Activated T-helper 2 cell treated with anti-CD3 and anti-CD28 coated beads, Interferon-gamma antibody, Interleukin-2, Interleukin-4, amounts not matched to agents 10 μg/mL and 5 μg/mL and 100 μg/mL, durations not matched to agents 14 hours and 24 hours and 36 hours (primary cell): ENCODE results near the gene CAPN13. TPM values are rescaled to one million over a fixed set of nuclear protein-coding genes. Genes with fewer than 3 reads are reported as not detected.

Experiments
- DNase-seq: peaks from one replicate; pipeline ENCODE4 v3.0.0; 2021; ENCODE audit warnings: low spot score
- H3K27ac Mint-ChIP-seq: one replicate; pipeline ENCODE4 v1.8.0; 2021; ENCODE audit warnings: mixed read lengths
- H3K27me3 Mint-ChIP-seq: one replicate; pipeline ENCODE4 v1.8.0; 2021; ENCODE audit warnings: low read depth, mixed read lengths
- H3K36me3 Mint-ChIP-seq: one replicate; pipeline ENCODE4 v1.8.0; 2021; ENCODE audit warnings: low read depth, mixed read lengths
- H3K4me1 Mint-ChIP-seq: one replicate; pipeline ENCODE4 v1.8.0; 2021; ENCODE audit warnings: low read depth, mixed read lengths
- H3K4me3 Mint-ChIP-seq: one replicate; pipeline ENCODE4 v1.8.0; 2021; ENCODE audit warnings: low read depth, mild to moderate bottlenecking, moderate library complexity, mixed read lengths
- H3K9me3 Mint-ChIP-seq: one replicate; pipeline ENCODE4 v1.8.0; 2021; ENCODE audit warnings: mixed read lengths
- intact Hi-C: fragments of 100-400 bp; cut with micrococcal nuclease; formaldehyde crosslinking; loops from one replicate; pipeline ENCODE4 v1.15.1; 2023
- total RNA-seq: library from RNA; stranded (reverse); gene quantifications from 2 replicates; pipeline ENCODE4 v1.2.3, GENCODE V29; 2022

CAPN13 gene, protein sequence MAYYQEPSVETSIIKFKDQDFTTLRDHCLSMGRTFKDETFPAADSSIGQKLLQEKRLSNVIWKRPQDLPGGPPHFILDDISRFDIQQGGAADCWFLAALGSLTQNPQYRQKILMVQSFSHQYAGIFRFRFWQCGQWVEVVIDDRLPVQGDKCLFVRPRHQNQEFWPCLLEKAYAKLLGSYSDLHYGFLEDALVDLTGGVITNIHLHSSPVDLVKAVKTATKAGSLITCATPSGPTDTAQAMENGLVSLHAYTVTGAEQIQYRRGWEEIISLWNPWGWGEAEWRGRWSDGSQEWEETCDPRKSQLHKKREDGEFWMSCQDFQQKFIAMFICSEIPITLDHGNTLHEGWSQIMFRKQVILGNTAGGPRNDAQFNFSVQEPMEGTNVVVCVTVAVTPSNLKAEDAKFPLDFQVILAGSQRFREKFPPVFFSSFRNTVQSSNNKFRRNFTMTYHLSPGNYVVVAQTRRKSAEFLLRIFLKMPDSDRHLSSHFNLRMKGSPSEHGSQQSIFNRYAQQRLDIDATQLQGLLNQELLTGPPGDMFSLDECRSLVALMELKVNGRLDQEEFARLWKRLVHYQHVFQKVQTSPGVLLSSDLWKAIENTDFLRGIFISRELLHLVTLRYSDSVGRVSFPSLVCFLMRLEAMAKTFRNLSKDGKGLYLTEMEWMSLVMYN
- not detected in 2 replicates for total RNA-seq

DNA sequence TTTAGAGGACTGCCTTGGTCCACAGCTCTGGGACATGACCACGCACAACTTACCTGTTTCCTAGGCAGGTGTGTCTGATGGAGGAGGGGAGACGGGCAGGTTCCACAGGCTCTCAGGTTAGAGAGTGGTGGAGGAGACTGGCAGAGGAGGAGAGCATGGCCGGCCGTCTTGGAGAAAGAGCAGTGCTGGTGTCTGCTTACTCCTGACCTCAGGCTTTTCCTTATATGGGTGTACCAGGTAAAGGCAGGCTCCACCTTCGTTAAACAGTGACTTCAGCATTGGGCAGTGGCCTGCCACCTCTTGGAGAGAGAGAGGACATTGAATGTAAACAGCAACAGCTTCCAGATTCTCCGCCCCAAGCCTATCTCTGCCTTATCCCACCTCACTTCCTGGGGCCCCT is at the start of gene CAPN13:
CAPN13 (minus strand) TSS at position 198 of the 400 bp plus-strand sequence. CDS start 20,121 bp downstream, outside the sequence.
- no peaks in the 10 kb centered on the region for H3K4me1 Mint-ChIP-seq
- intact Hi-C loops: no loop called here
- H3K27ac Mint-ChIP-seq: no peak within 1 kb of the TSS
- no peak within 1 kb of the TSS for H3K4me3 Mint-ChIP-seq
- H3K36me3 Mint-ChIP-seq: no peaks in the 10 kb centered on the region
- DNase-seq: no peak
- H3K9me3 Mint-ChIP-seq: no peaks in the 10 kb centered on the region
- H3K27me3 Mint-ChIP-seq: peaks cover 3% of the 10 kb centered on the region

DNA sequence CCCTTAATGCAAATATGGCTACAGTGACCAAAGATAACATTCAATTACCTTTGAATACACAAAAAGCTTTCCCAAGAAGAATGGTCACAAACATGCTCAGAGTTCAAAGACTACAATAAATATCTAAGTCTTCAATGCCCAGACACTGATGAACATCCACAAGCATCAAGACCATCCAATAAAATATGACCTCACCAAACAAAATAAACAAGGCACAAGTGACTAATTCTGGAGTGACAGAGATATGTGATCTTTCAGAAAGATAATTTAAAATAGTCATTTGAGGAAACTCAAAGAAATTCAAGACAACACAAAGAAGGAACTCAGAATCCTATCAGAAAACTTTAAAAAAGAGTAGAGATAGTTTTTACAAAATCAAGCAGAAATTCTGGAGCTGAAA is 40.6 kb upstream of the CAPN13 start:
- H3K4me3 Mint-ChIP-seq: no peak overlapping the region
- H3K36me3 Mint-ChIP-seq: no peaks in the 10 kb centered on the region
- no peak for DNase-seq
- intact Hi-C loops: no loop called here
- no peaks in the 10 kb centered on the region for H3K9me3 Mint-ChIP-seq
- H3K27ac Mint-ChIP-seq: no peak overlapping the region
- H3K27me3 Mint-ChIP-seq: no peaks in the 10 kb centered on the region
- H3K4me1 Mint-ChIP-seq: no peaks in the 10 kb centered on the region

GRCh38 chr2:30847329-30847728 is 40.1 kb upstream of the CAPN13 start:
- Mint-ChIP-seq H3K36me3 (no peaks in the 10 kb centered on the region), H3K27ac (no peak overlapping the region), H3K4me3 (no peak overlapping the region), H3K27me3 (no peaks in the 10 kb centered on the region), H3K9me3 (no peaks in the 10 kb centered on the region), H3K4me1 (no peaks in the 10 kb centered on the region)
- DNase-seq: no peak
- intact Hi-C loops: no loop called here

DNA sequence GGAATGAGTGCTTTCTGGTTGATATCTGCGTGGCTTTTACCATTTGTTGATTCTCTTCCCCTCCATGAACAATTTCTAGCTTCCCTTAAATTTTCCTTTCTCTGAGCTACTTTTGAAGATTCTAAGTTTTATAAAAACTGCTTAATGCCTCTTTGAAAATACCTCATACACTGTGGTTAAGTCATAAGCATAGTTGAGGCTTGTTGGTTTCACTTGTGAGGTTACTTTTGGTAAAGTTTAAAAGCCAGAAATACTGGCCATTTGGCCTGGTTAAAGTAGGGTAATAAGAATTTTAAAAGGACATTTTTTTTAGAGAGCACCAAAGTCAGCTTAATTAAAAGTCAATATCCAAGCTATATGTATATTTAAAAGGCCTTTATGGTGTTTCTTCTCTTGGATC is 21.3 kb upstream of the CAPN13 start:
- Mint-ChIP-seq H3K36me3 (no peaks in the 10 kb centered on the region), H3K27me3 (no peaks in the 10 kb centered on the region), H3K9me3 (no peaks in the 10 kb centered on the region), H3K4me3 (no peak overlapping the region), H3K27ac (no peak overlapping the region), H3K4me1 (no peaks in the 10 kb centered on the region)
- intact Hi-C loops: no loop called here
- DNase-seq: no peak

DNA sequence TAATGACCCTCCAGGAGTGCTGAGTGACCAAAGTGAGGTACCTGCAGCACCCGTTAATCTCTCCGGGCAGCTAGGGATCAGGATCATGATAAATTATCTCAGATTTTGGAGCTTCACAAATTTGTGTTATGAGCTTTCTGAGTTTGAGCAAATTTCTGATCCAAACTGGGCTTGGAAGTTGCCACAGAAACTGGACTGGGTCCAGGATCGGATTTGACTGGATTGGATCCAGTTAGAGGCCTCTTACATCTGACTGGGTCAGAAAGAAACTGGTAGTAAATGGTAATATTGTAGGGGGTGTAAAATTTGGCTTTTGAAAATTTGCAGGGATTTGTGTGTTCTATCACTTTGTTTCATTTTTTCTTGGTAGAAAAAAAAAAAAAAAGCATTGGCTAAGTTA is 19.7 kb upstream of the CAPN13 start:
- intact Hi-C loops: no loop called here
- Mint-ChIP-seq H3K4me3 (no peak overlapping the region), H3K4me1 (no peaks in the 10 kb centered on the region), H3K36me3 (no peaks in the 10 kb centered on the region), H3K9me3 (no peaks in the 10 kb centered on the region), H3K27me3 (no peaks in the 10 kb centered on the region), H3K27ac (no peak overlapping the region)
- no peak for DNase-seq

- Mint-ChIP-seq H3K4me1 (no peaks in the 10 kb centered on the region), H3K4me3 (no peak overlapping the region), H3K27ac (no peak overlapping the region), H3K9me3 (no peaks in the 10 kb centered on the region), H3K36me3 (no peaks in the 10 kb centered on the region), H3K27me3 (no peaks in the 10 kb centered on the region)
- no peak for DNase-seq
- intact Hi-C loops: no loop called here
Observed at GRCh38 chr2:30826481-30826880, 19.2 kb upstream of the CAPN13 start.

DNA sequence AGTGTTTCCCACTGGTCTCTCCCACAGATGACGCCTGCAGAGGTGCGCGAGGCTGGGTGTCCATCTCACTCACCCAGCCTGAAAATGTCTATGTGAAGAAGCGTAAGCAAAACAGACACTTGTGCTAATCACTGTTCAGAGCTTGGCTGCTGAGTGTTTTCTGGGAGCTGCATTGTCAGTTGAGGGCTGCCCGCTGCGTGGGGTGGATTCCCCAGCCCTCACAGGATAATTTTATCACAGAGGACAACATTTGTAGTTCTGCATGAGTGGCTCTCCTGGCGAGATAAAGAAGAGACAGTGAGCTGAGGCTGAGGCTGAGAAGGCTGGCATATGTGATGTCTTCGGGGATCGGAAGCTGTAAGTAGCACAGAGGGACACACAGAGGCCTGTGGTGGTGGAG is 16.2 kb upstream of the CAPN13 start:
- Mint-ChIP-seq H3K4me1 (no peaks in the 10 kb centered on the region), H3K27ac (no peak overlapping the region), H3K4me3 (no peak overlapping the region), H3K9me3 (no peaks in the 10 kb centered on the region), H3K36me3 (no peaks in the 10 kb centered on the region), H3K27me3 (no peaks in the 10 kb centered on the region)
- intact Hi-C loops: no loop called here
- DNase-seq: no peak

- Mint-ChIP-seq H3K4me1 (no peaks in the 10 kb centered on the region), H3K27ac (no peak overlapping the region), H3K9me3 (no peaks in the 10 kb centered on the region), H3K4me3 (no peak overlapping the region), H3K36me3 (no peaks in the 10 kb centered on the region), H3K27me3 (no peaks in the 10 kb centered on the region)
- no peak for DNase-seq
- intact Hi-C loops: no loop called here
Observed at GRCh38 chr2:30821960-30822359, 14.7 kb upstream of the CAPN13 start.

DNA sequence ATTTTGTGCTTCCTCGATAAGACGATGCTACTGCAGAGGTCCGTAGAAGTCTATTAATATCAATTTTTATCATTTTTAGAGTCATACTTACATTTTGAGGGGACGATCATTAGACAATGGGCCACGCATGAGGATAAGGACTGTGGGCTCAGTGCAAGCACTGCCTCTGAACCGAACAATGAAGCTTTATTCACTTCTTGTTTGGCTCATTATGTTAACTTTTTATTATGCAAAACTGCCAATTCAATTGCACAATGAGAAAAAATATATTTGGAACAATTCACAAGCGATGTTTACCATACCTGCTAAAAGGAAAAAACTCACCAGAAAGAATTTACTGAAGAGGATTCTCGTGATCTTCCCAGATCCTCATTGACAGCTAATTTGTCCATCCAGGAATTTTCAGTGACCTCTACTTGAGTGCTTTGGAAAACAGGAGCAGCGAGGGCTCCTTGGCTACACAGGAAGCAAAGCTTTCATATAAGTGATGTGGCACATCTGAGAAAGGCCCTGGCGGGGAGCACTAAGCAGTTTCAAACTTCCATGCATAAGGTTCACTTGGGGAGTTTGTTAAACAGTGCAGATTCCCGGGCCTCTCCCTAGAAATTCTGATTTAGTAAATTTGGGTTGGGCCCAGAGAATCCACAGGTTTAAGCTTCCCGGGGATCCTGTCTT is 13.3 kb upstream of the CAPN13 start:
- intact Hi-C loops: no loop called here
- Mint-ChIP-seq H3K36me3 (no peaks in the 10 kb centered on the region), H3K27me3 (peaks cover 1% of the 10 kb centered on the region), H3K4me3 (no peak overlapping the region), H3K27ac (no peak overlapping the region), H3K4me1 (no peaks in the 10 kb centered on the region), H3K9me3 (no peaks in the 10 kb centered on the region)
- no peak for DNase-seq

DNA sequence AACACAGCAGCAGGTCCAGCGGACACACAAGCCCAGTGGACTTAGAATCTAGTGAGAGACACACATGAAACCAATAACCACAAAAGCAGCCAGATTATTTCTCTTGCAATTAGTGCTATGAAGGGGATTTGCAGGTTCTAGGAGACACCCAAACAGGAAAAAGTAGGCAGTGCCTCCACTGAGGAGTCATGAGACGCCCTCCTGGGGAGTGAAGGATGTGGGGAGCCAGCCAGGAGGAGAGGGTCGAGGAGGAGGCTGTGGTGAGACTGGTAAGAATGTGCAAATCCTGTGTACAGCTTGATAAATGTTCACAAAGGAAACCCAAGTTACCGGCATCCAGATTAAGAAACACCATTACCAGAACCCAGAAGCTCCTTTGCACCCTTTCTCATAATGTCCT is 2.7 kb upstream of the CAPN13 start:
- Mint-ChIP-seq H3K27ac (no peak overlapping the region), H3K4me3 (no peak overlapping the region), H3K27me3 (peaks cover 3% of the 10 kb centered on the region), H3K9me3 (no peaks in the 10 kb centered on the region), H3K36me3 (no peaks in the 10 kb centered on the region), H3K4me1 (no peaks in the 10 kb centered on the region)
- intact Hi-C loops: no loop called here
- DNase-seq: no peak

- H3K4me3 Mint-ChIP-seq: no peak overlapping the region
- no peak overlapping the region for H3K27ac Mint-ChIP-seq
- no peaks in the 10 kb centered on the region for H3K36me3 Mint-ChIP-seq
- H3K9me3 Mint-ChIP-seq: no peaks in the 10 kb centered on the region
- DNase-seq: no peak
- intact Hi-C loops: no loop called here
- H3K27me3 Mint-ChIP-seq: peaks cover 3% of the 10 kb centered on the region
- H3K4me1 Mint-ChIP-seq: no peaks in the 10 kb centered on the region
Observed at GRCh38 chr2:30808695-30809094, 1.4 kb upstream of the CAPN13 start.

DNA sequence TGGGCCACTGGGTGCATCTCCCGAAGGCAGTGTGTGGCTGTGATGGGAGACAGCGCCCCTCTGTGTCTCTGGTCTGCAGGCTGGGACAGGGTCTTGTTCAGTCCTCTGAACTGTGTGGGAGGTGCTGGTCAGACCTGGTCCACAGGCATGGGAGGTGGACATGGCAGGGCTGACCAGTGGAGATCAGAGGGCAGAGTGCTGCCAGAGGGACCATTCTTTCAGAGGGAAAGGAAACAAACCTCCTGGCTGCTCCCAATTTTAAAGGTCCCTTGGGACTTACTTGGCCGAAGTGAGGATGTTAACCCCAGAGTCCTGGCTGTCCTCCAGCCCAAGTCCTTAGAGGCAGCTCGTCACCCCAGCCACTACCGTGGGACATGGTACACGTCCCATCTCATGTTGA is 4.0 kb downstream of the CAPN13 start:
- Mint-ChIP-seq H3K36me3 (no peaks in the 10 kb centered on the region), H3K9me3 (no peaks in the 10 kb centered on the region), H3K27ac (no peak overlapping the region), H3K4me1 (no peaks in the 10 kb centered on the region), H3K4me3 (no peak overlapping the region), H3K27me3 (peaks cover 2% of the 10 kb centered on the region)
- intact Hi-C loops: no loop called here
- DNase-seq: no peak

- no peak overlapping the region for H3K27ac Mint-ChIP-seq
- no peaks in the 10 kb centered on the region for H3K36me3 Mint-ChIP-seq
- H3K9me3 Mint-ChIP-seq: no peaks in the 10 kb centered on the region
- DNase-seq: no peak
- peaks cover 2% of the 10 kb centered on the region for H3K27me3 Mint-ChIP-seq
- H3K4me1 Mint-ChIP-seq: no peaks in the 10 kb centered on the region
- intact Hi-C loops: no loop called here
- H3K4me3 Mint-ChIP-seq: no peak overlapping the region
Observed at GRCh38 chr2:30802611-30803010, 4.6 kb downstream of the CAPN13 start.
